Osteocyte (in vitro differentiated cells): Measurements from ENCODE around the gene HMG20B. TPM values are rescaled to one million over a fixed set of nuclear protein-coding genes. Genes with fewer than 3 reads are reported as not detected.

Experiments used
- DNase-seq: peaks from one replicate; pipeline ENCODE4 v3.0.0; 2021; ENCODE audit warnings: mixed read lengths; ENCODE audit not compliant: unreplicated experiment; ENCODE audit errors: extremely low spot score
- H3K27ac Mint-ChIP-seq: one replicate; pipeline ENCODE4 v1.8.0; 2021; ENCODE audit warnings: mild to moderate bottlenecking, mixed read lengths; ENCODE audit not compliant: unreplicated experiment
- H3K27me3 Mint-ChIP-seq: one replicate; pipeline ENCODE4 v1.8.0; 2021; ENCODE audit warnings: mixed read lengths; ENCODE audit not compliant: unreplicated experiment
- H3K36me3 Mint-ChIP-seq: one replicate; pipeline ENCODE4 v1.8.0; 2021; ENCODE audit warnings: mixed read lengths; ENCODE audit not compliant: unreplicated experiment
- H3K4me1 Mint-ChIP-seq: one replicate; pipeline ENCODE4 v1.8.0; 2021; ENCODE audit warnings: mixed read lengths; ENCODE audit not compliant: unreplicated experiment
- H3K4me3 Mint-ChIP-seq: one replicate; pipeline ENCODE4 v1.8.0; 2021; ENCODE audit warnings: mild to moderate bottlenecking, moderate library complexity, mixed read lengths; ENCODE audit not compliant: unreplicated experiment
- H3K9me3 Mint-ChIP-seq: one replicate; pipeline ENCODE4 v1.8.0; 2021; ENCODE audit warnings: mixed read lengths; ENCODE audit not compliant: unreplicated experiment
- CTCF ChIP-seq: fragments of 200-600 bp; sonication (generic); IDR thresholded peaks from 2 replicates; pipeline ENCODE4 v1.5.0; 2021; ENCODE audit warnings: antibody characterized with exemption, mild to moderate bottlenecking, moderate library complexity
- total RNA-seq: library from RNA; stranded (reverse); gene quantifications from 2 replicates; pipeline ENCODE4 v1.2.1, GENCODE V29; 2021

HMG20B gene
- total RNA-seq, 1 donor from 2014 or later = 81.4 TPM

GRCh38 chr19:3585301-3586126 is 12.8 kb downstream of the HMG20B start, which contains the start of gene GIPC3:
TSS of gene GIPC3 (plus strand) at chr19:3585478. CDS start at chr19:3585598, 120 bp downstream.
- no peak for TF ChIP-seq CTCF
- Mint-ChIP-seq H3K27ac (no peak within 1 kb of the TSS), H3K36me3 (no peaks in the 10 kb centered on the region), H3K27me3 (no peaks in the 10 kb centered on the region), H3K9me3 (no peaks in the 10 kb centered on the region), H3K4me3 (no peak within 1 kb of the TSS), H3K4me1 (peaks cover 5% of the 10 kb centered on the region)
- no peak for DNase-seq

GRCh38 chr19:3586127-3586626 is 13.4 kb downstream of the HMG20B start:
- no peaks in the 10 kb centered on the region for H3K9me3 Mint-ChIP-seq
- no peaks in the 10 kb centered on the region for H3K4me1 Mint-ChIP-seq
- no peaks in the 10 kb centered on the region for H3K27me3 Mint-ChIP-seq

GRCh38 chr19:3586707-3587346 is 14.1 kb downstream of the HMG20B start:
- no peak overlapping the region for H3K27ac Mint-ChIP-seq
- no peaks in the 10 kb centered on the region for H3K27me3 Mint-ChIP-seq
- H3K36me3 Mint-ChIP-seq = no peaks in the 10 kb centered on the region
- DNase-seq = no peak
- H3K4me1 Mint-ChIP-seq = no peaks in the 10 kb centered on the region
- H3K4me3 Mint-ChIP-seq = no peak overlapping the region
- no peak for TF ChIP-seq CTCF
- no peaks in the 10 kb centered on the region for H3K9me3 Mint-ChIP-seq

More at GRCh38 chr19:3586127-3586626, 13.4 kb downstream of the HMG20B start:
- no peak overlapping the region for H3K27ac Mint-ChIP-seq
- no peak overlapping the region for H3K4me3 Mint-ChIP-seq
- DNase-seq = no peak
- TF ChIP-seq CTCF = peak; percentile 63
- no peaks in the 10 kb centered on the region for H3K36me3 Mint-ChIP-seq

GRCh38 chr19:3589439-3589838 is 16.7 kb downstream of the HMG20B start:
- Mint-ChIP-seq H3K4me1 (no peaks in the 10 kb centered on the region), H3K27ac (no peak overlapping the region), H3K9me3 (no peaks in the 10 kb centered on the region), H3K4me3 (no peak overlapping the region), H3K36me3 (no peaks in the 10 kb centered on the region), H3K27me3 (peaks cover under 1% of the 10 kb centered on the region)
- no peak for TF ChIP-seq CTCF
- no peak for DNase-seq

GRCh38 chr19:3589949-3590348 is 17.2 kb downstream of the HMG20B start:
- Mint-ChIP-seq H3K36me3 (no peaks in the 10 kb centered on the region), H3K9me3 (no peaks in the 10 kb centered on the region), H3K27ac (no peak overlapping the region), H3K4me1 (no peaks in the 10 kb centered on the region), H3K4me3 (no peak overlapping the region), H3K27me3 (peaks cover 3% of the 10 kb centered on the region)
- no peak for DNase-seq
- no peak for TF ChIP-seq CTCF
